Body of pancreas (tissue), 4 donors: ENCODE measurements around the gene CYP1A2.

Experiments
- CTCF ChIP-seq, 7 experiments: fragments of 450-650 bp in 4 of 7; fragments of 200-600 bp in 3 of 7; sonication (generic) in 3 of 7; IDR thresholded peaks; one replicate each; pipeline ENCODE4 v1.5.1; 2016 to 2019; ENCODE audit warnings: antibody characterized with exemption in 7 of 7
- POLR2A ChIP-seq, 3 donors: fragments of 450-650 bp; IDR thresholded peaks; one replicate each; pipeline ENCODE4 v1.6.1; 2016; ENCODE audit warnings: antibody characterized with exemption in 3 of 3, mild to moderate bottlenecking in 2 of 3

GRCh38 chr15:74725225-74725774, 23.3 kb upstream of the CYP1A2 start, which contains the start of gene CYP1A1:
- TF ChIP-seq CTCF (IDR thresholded peaks at IDR 0.05) (no peak), POLR2A (IDR thresholded peaks at IDR 0.05) (no peak)
